Body of pancreas (tissue), 4 donors: Measurements from ENCODE around the gene ANG. TPM values are rescaled to one million over a fixed set of nuclear protein-coding genes. Genes with fewer than 3 reads are reported as not detected.

Experiments used
- ATAC-seq: fragments of 150-250 bp; one replicate; pipeline ENCODE4 v1.9.1; 2016
- DNase-seq, 4 donors: peaks; one replicate each; pipeline ENCODE4 v3.0.0-alpha.2; 2019
- H3K27ac ChIP-seq, 4 donors: fragments of 200-600 bp; sonication (generic); 1 replicate in 3 of 4; 2 replicates in 1 of 4; pipeline versions ENCODE4 v1.5.1 to v1.6.1; 2016 to 2019; ENCODE audit warnings: mild to moderate bottlenecking in 1 of 4, mixed read lengths in 1 of 4, moderate library complexity in 1 of 4
- H3K27me3 ChIP-seq, 2 donors: fragments of 200-600 bp; sonication (generic); one replicate each; pipeline ENCODE4 v1.6.0; 2016; ENCODE audit warnings: mild to moderate bottlenecking in 1 of 2
- H3K36me3 ChIP-seq, 2 donors: fragments of 200-600 bp; sonication (generic); replicated peaks in 1 of 2; 2 replicates each; pipeline ENCODE4 v1.5.1; 2016; ENCODE audit warnings: low read depth in 2 of 2; ENCODE audit not compliant: insufficient read depth in 1 of 2
- H3K4me1 ChIP-seq: fragments of 200-600 bp; sonication (generic); one replicate; pipeline ENCODE4 v1.6.0; 2016
- H3K4me3 ChIP-seq, 2 donors: fragments of 200-600 bp; sonication (generic); 1 replicate in 1 of 2; 2 replicates in 1 of 2; pipeline ENCODE4 v1.5.1; 2016 to 2019
- H3K9me3 ChIP-seq, 3 donors: fragments of 200-600 bp; sonication (generic); 1 replicate in 2 of 3; 2 replicates in 1 of 3; pipeline ENCODE4 v1.5.1; 2016
- CTCF ChIP-seq, 7 experiments: fragments of 450-650 bp in 4 of 7; fragments of 200-600 bp in 3 of 7; sonication (generic) in 3 of 7; IDR thresholded peaks; one replicate each; pipeline ENCODE4 v1.5.1; 2016 to 2019; ENCODE audit warnings: antibody characterized with exemption in 7 of 7
- POLR2A ChIP-seq, 3 donors: fragments of 450-650 bp; IDR thresholded peaks; one replicate each; pipeline ENCODE4 v1.6.1; 2016; ENCODE audit warnings: antibody characterized with exemption in 3 of 3, mild to moderate bottlenecking in 2 of 3
- WGBS, 2 donors: methylation state at CpG; one replicate each; pipeline ENCODE4 v1.1.5; 2017; 5-methylcytosine and 5-hydroxymethylcytosine counted together
- intact Hi-C: fragments of 100-400 bp; cut with DNase I; formaldehyde crosslinking; loops from one replicate; pipeline ENCODE4 v1.15.1; 2023
- total RNA-seq, 2 donors: library from RNA; depleted of rRNA; stranded (reverse); fragments of >200 nt; gene quantifications; one replicate each; pipeline ENCODE4 v1.1.0, GENCODE V29; 2016

Gene ANG
- total RNA-seq, 2 donors from 2014 or later: 24.1 to 28.0 TPM

DNA sequence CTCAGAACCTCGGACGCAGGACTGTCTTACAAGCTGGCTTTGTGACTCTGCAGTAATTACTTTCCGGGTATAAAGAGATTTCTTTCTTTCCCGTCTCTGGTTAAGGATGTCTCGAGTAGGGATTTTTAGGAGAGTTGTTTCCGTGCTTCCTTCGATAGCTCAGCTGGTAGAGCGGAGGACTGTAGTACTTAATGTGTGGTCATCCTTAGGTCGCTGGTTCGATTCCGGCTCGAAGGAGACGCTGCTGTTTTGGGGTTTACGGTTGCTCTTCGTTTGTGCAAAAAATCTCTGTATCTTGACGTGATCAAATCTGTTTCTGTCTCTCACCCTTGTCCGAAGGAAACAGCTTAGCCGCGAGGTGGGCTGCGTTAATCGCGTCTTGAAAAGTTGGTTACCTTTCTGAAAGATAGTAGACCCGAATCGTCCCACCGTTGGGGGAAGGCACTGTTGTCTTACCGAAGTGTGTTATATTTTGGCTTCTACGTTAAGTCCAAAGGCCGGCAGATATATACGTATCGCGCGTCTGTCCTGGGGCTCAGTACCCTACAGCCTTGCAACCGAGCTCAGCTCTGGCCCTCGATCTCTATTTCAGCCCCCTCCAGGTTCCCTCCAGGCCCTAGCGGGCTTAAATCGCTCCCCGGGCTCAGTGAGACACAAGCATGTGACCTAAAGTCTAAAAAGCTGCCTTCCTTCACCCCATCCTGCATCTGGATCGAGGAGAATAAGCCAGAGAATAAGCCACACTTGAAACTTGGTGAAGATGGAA is 5.3 kb upstream of the ANG start:
- DNase-seq: peak; percentile 75 to 85 (median 80)
- H3K9me3 ChIP-seq: no peaks in the 10 kb centered on the region
- H3K27me3 ChIP-seq: no peaks in the 10 kb centered on the region
- 0% methylated on average over 29 to 38 of the region's 38 CpGs for WGBS, 2 donors
- intact Hi-C loops: no loop called here
- TF ChIP-seq POLR2A (IDR thresholded peaks at IDR 0.05) (no peak), CTCF (IDR thresholded peaks at IDR 0.05) (peak in 1 of 7 experiments; percentile 12)
- no peaks in the 10 kb centered on the region for H3K36me3 ChIP-seq
- H3K4me1 ChIP-seq: peaks cover 53% of the 10 kb centered on the region
- peak; percentile 44 for ATAC-seq
- H3K4me3 ChIP-seq: peak overlapping the region; percentile 15 to 18
- peak overlapping the region; percentile 94 to 99 (median 97) for H3K27ac ChIP-seq

GRCh38 chr14:20683891-20684661 is 4.5 kb upstream of the ANG start, which contains the start of gene RNASE4:
Gene RNASE4, plus strand, starts transcription at chr14:20684560. Its CDS starts 14,812 bp downstream, at chr14:20699372.
- WGBS, 2 donors: 0 to 1% methylated on average over 21 to 42 of the region's 42 CpGs
- H3K9me3 ChIP-seq: no peaks in the 10 kb centered on the region
- ATAC-seq: peak; percentile 32
- H3K4me3 ChIP-seq: peak within 1 kb of the TSS; percentile 28 to 39
- TF ChIP-seq CTCF (IDR thresholded peaks at IDR 0.05) (no peak), POLR2A (IDR thresholded peaks at IDR 0.05) (peak; percentile 62 to 81 (median 78))
- H3K4me1 ChIP-seq: peaks cover 60% of the 10 kb centered on the region
- peak within 1 kb of the TSS; percentile 94 to 99 (median 97) for H3K27ac ChIP-seq
- H3K27me3 ChIP-seq: no peaks in the 10 kb centered on the region
- peak; percentile 82 to 89 (median 86) for DNase-seq
- H3K36me3 ChIP-seq: no peaks in the 10 kb centered on the region
- intact Hi-C loops: no loop called here

GRCh38 chr14:20684662-20685456 is 3.7 kb upstream of the ANG start:
- no peaks in the 10 kb centered on the region for H3K36me3 ChIP-seq
- DNase-seq: peak; percentile 53 to 62 (median 58)
- 8 to 9% methylated on average over 22 of the region's 22 CpGs for WGBS, 2 donors
- H3K27me3 ChIP-seq: no peaks in the 10 kb centered on the region
- intact Hi-C loops: no loop called here
- TF ChIP-seq CTCF (IDR thresholded peaks at IDR 0.05): no peak
- TF ChIP-seq POLR2A (IDR thresholded peaks at IDR 0.05): no peak
- ATAC-seq: no peak
- no peaks in the 10 kb centered on the region for H3K9me3 ChIP-seq
- peak overlapping the region; percentile 28 to 39 for H3K4me3 ChIP-seq
- peaks cover 65% of the 10 kb centered on the region for H3K4me1 ChIP-seq
- H3K27ac ChIP-seq: peak overlapping the region; percentile 94 to 99 (median 97)

GRCh38 chr14:20686386-20687143 is 2.0 kb upstream of the ANG start:
- TF ChIP-seq POLR2A (IDR thresholded peaks at IDR 0.05): no peak
- DNase-seq: peak; percentile 51 to 66 (median 59)
- H3K4me3 ChIP-seq: peak overlapping the region in 1 of 2 donors; percentile 2

More at GRCh38 chr14:20686386-20687143, 2.0 kb upstream of the ANG start:
- Histone ChIP-seq H3K27me3 (no peaks in the 10 kb centered on the region), H3K27ac (peak overlapping the region; percentile 58 to 99 (median 97)), H3K4me1 (peaks cover 67% of the 10 kb centered on the region), H3K36me3 (no peaks in the 10 kb centered on the region), H3K9me3 (no peaks in the 10 kb centered on the region)
- intact Hi-C loops: no loop called here
- WGBS, 2 donors: 16 to 17% methylated on average over 7 of the region's 7 CpGs
- peak; percentile 7 for ATAC-seq
